ENCODE results near the gene SPG21. TPM values are rescaled to one million over a fixed set of nuclear protein-coding genes. Genes with fewer than 3 reads are reported as not detected.

Gene SPG21, protein sequence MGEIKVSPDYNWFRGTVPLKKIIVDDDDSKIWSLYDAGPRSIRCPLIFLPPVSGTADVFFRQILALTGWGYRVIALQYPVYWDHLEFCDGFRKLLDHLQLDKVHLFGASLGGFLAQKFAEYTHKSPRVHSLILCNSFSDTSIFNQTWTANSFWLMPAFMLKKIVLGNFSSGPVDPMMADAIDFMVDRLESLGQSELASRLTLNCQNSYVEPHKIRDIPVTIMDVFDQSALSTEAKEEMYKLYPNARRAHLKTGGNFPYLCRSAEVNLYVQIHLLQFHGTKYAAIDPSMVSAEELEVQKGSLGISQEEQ
- total RNA-seq, result 76.2 TPM

DNA sequence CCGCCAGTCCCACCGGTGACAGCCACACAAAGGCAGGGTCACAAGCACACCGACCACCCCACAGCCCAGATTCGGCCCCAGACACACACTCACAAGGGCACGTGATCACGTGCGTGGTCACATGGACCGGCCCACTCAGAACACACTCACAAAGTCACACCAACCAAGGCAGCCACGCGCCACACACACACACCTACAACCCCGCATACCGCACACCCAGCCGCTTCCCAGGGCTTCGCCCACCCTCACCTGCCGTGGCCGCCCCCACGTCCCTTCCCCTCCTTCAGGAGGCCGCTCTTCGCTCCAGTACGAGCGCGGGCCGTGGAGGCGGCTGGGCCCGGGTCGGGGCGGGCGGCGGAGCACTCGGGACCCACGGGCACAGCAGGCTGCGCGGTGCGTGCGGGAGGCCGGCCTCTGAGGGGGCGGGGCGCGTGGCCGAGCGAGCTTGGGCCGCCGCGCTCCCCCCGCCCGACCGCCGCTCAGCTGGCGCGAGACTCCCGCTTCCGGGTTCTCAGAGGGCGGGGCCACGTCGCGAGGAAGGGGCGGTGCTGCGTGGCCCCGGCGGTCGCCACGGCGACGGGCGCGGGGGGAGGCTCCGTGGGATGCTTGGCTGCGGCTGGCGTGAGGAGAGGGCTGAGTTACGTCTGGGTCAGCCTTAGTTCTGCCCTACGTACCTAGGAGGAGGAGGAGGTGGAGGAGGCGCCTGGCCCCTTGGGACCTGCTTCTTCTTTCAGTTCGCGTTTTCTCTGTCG is at the start of gene SPG21:
TSS of gene SPG21 (minus strand) at position 499 of the 752 bp plus-strand sequence. CDS start 6,345 bp downstream, outside the sequence.
- Histone ChIP-seq H3K9ac (ENCODE audit: low read depth in 1 of 3, low read length in 3 of 3) (peak within 1 kb of the TSS; percentile 96 to 99 (median 98)), H3K27ac (ENCODE audit: low read depth, low read length) (peak within 1 kb of the TSS; percentile 94), H3K4me3 (ENCODE audit: low read length in 3 of 3) (peak within 1 kb of the TSS; percentile 96 to 100 (median 100)), H3K27me3 (ENCODE audit: control insufficient read depth in 3 of 3, insufficient read depth in 3 of 3, low read length in 3 of 3) (no peaks in the 10 kb centered on the region), H3K36me3 (ENCODE audit: control insufficient read depth in 3 of 3, insufficient read depth in 3 of 3, low read length in 3 of 3) (no peaks in the 10 kb centered on the region), H3K4me1 (ENCODE audit: control insufficient read depth in 3 of 3, insufficient read depth in 3 of 3, low read length in 3 of 3) (peaks cover 3 to 14% (median 5%) of the 10 kb centered on the region in 3 donors), H3K9me3 (ENCODE audit: control insufficient read depth in 3 of 3, low read length in 3 of 3) (no peaks in the 10 kb centered on the region)

DNA sequence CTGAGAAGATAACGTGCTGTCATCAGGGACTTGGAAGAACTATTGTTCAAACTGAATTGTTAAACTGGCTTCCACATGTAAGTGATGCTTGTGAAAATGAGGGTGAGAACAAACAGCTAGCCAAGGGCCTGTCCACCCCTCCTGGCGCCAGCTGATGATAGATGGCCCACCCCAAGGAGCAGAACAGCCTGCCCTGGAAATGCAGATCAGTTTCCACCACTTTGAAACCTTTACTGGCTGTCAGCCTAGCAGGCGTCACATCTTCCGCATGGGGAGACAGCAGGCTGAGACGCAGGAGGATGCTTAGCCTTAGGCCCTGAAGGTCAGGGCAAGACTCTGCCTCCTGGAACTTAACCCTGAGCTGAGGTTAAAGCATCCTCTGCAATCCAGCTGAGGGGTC is 49.1 kb upstream of the SPG21 start:
- Histone ChIP-seq H3K9ac (ENCODE audit: low read depth in 1 of 3, low read length in 3 of 3) (no peak overlapping the region), H3K36me3 (ENCODE audit: control insufficient read depth in 3 of 3, insufficient read depth in 3 of 3, low read length in 3 of 3) (no peaks in the 10 kb centered on the region), H3K4me3 (ENCODE audit: low read length in 3 of 3) (no peak overlapping the region), H3K9me3 (ENCODE audit: control insufficient read depth in 3 of 3, low read length in 3 of 3) (no peaks in the 10 kb centered on the region), H3K27ac (ENCODE audit: low read depth, low read length) (no peak overlapping the region), H3K27me3 (ENCODE audit: control insufficient read depth in 3 of 3, insufficient read depth in 3 of 3, low read length in 3 of 3) (peaks cover 0 to 2% (median 0%) of the 10 kb centered on the region in 3 donors), H3K4me1 (ENCODE audit: control insufficient read depth in 3 of 3, insufficient read depth in 3 of 3, low read length in 3 of 3) (peaks cover 4 to 9% (median 6%) of the 10 kb centered on the region in 3 donors)

DNA sequence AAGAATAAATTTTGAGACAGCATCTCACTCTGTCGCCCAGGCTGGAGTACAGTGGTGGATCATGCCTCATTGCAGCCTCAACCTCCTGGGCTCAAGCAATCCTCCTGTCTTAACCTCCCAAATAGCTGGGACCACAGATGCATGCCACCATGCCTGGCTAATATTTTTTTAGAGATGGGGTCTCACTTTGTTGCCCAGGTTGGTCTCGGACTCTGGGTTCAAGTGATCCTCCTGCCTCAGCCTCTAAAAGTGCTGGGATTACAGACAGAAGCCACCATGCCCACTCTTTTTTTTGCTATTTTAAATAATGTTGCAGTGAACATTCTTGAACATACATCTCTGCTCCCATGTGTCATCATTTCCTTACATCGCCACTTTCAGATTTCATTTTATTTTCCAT is 48.7 kb upstream of the SPG21 start:
- no peak overlapping the region for H3K27ac ChIP-seq (ENCODE audit: low read depth, low read length)
- H3K9me3 ChIP-seq (ENCODE audit: control insufficient read depth in 3 of 3, low read length in 3 of 3), result no peaks in the 10 kb centered on the region
- no peak overlapping the region for H3K9ac ChIP-seq (ENCODE audit: low read depth in 1 of 3, low read length in 3 of 3)
- H3K4me3 ChIP-seq (ENCODE audit: low read length in 3 of 3), result no peak overlapping the region
- H3K36me3 ChIP-seq (ENCODE audit: control insufficient read depth in 3 of 3, insufficient read depth in 3 of 3, low read length in 3 of 3), result no peaks in the 10 kb centered on the region
- peaks cover 0 to 2% (median 0%) of the 10 kb centered on the region in 3 donors for H3K27me3 ChIP-seq (ENCODE audit: control insufficient read depth in 3 of 3, insufficient read depth in 3 of 3, low read length in 3 of 3)
- peaks cover 5 to 13% (median 8%) of the 10 kb centered on the region in 3 donors for H3K4me1 ChIP-seq (ENCODE audit: control insufficient read depth in 3 of 3, insufficient read depth in 3 of 3, low read length in 3 of 3)

DNA sequence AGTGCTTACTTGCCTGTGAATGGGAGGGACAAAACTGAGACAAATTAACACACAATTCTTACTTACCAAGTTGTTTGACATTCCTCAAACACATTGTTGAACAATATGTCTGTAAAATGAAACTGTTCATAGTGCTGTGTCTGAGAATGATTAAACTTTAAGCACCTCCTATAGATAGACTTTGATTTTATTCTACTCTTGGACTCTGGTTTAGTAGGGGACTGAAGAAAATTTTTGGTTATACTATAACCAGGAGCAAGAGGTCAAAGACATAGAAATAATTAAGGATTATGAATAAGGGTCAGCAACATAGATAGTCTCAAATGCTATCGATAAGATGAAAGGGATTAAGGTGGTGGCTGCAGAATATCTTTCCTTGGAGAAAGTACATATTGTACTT is 47.6 kb upstream of the SPG21 start:
- Histone ChIP-seq H3K27me3 (ENCODE audit: control insufficient read depth in 3 of 3, insufficient read depth in 3 of 3, low read length in 3 of 3) (peaks cover 0 to 2% (median 0%) of the 10 kb centered on the region in 3 donors), H3K9ac (ENCODE audit: low read depth in 1 of 3, low read length in 3 of 3) (no peak overlapping the region), H3K9me3 (ENCODE audit: control insufficient read depth in 3 of 3, low read length in 3 of 3) (no peaks in the 10 kb centered on the region), H3K36me3 (ENCODE audit: control insufficient read depth in 3 of 3, insufficient read depth in 3 of 3, low read length in 3 of 3) (no peaks in the 10 kb centered on the region), H3K27ac (ENCODE audit: low read depth, low read length) (no peak overlapping the region), H3K4me3 (ENCODE audit: low read length in 3 of 3) (no peak overlapping the region), H3K4me1 (ENCODE audit: control insufficient read depth in 3 of 3, insufficient read depth in 3 of 3, low read length in 3 of 3) (peaks cover 2 to 6% (median 5%) of the 10 kb centered on the region in 3 donors)

DNA sequence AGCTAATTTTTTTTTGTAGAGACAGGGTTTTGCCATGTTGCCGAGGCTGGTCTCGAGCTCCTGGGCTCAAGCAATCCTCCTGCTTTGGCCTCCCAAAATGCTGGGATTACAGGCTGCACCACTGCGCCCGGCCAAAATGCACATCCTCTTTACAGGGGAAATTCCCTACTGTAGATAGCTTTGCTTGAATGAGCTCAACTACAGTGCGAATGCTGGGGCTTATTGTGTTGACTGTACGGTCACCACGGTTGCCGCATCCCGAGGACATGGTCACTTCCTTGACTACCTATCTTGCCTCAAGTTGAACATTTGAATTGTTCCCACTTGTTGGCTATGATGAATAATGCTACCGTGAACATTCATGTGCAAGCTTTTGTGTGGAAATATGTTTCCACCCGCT is 45.0 kb upstream of the SPG21 start:
- no peak overlapping the region for H3K9ac ChIP-seq (ENCODE audit: low read depth in 1 of 3, low read length in 3 of 3)
- peaks cover 0 to 2% (median 0%) of the 10 kb centered on the region in 3 donors for H3K27me3 ChIP-seq (ENCODE audit: control insufficient read depth in 3 of 3, insufficient read depth in 3 of 3, low read length in 3 of 3)
- H3K27ac ChIP-seq (ENCODE audit: low read depth, low read length), result no peak overlapping the region
- peaks cover 2 to 6% (median 5%) of the 10 kb centered on the region in 3 donors for H3K4me1 ChIP-seq (ENCODE audit: control insufficient read depth in 3 of 3, insufficient read depth in 3 of 3, low read length in 3 of 3)
- no peak overlapping the region for H3K4me3 ChIP-seq (ENCODE audit: low read length in 3 of 3)
- H3K9me3 ChIP-seq (ENCODE audit: control insufficient read depth in 3 of 3, low read length in 3 of 3), result no peaks in the 10 kb centered on the region
- no peaks in the 10 kb centered on the region for H3K36me3 ChIP-seq (ENCODE audit: control insufficient read depth in 3 of 3, insufficient read depth in 3 of 3, low read length in 3 of 3)

DNA sequence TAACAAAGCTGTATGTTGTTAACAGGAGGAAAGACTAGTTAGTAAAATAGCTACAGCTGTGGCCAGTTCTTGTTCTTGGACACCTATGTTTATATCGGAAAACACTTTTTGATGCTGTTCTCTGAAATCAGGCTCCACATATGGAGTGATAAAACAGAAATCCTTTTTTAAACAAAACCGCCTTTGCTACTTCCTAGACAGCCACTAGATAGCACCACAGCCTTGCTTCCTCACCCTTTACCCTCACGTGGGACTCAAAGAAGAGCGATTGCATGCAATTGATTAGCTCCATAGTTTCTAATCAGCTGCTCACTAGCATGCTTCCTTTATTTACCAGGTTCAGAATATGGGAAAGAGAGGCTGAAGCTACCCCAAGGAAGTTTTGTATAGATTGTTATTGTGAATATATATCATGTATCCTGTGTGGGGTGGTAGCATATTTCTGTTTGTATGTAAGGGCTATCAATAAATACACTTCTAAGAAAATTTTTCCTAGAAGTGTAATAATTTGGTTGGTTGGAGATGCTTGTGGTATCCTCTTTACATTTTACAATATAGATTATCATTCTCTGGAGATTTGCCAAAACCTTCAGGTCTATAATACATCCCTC is 44.0 kb upstream of the SPG21 start:
- Histone ChIP-seq H3K4me1 (ENCODE audit: control insufficient read depth in 3 of 3, insufficient read depth in 3 of 3, low read length in 3 of 3) (peaks cover 2 to 7% (median 5%) of the 10 kb centered on the region in 3 donors), H3K36me3 (ENCODE audit: control insufficient read depth in 3 of 3, insufficient read depth in 3 of 3, low read length in 3 of 3) (no peaks in the 10 kb centered on the region), H3K9me3 (ENCODE audit: control insufficient read depth in 3 of 3, low read length in 3 of 3) (no peaks in the 10 kb centered on the region), H3K9ac (ENCODE audit: low read depth in 1 of 3, low read length in 3 of 3) (peak overlapping the region in 2 of 3 donors; percentile 13 to 26), H3K27ac (ENCODE audit: low read depth, low read length) (no peak overlapping the region), H3K4me3 (ENCODE audit: low read length in 3 of 3) (no peak overlapping the region), H3K27me3 (ENCODE audit: control insufficient read depth in 3 of 3, insufficient read depth in 3 of 3, low read length in 3 of 3) (no peaks in the 10 kb centered on the region)

DNA sequence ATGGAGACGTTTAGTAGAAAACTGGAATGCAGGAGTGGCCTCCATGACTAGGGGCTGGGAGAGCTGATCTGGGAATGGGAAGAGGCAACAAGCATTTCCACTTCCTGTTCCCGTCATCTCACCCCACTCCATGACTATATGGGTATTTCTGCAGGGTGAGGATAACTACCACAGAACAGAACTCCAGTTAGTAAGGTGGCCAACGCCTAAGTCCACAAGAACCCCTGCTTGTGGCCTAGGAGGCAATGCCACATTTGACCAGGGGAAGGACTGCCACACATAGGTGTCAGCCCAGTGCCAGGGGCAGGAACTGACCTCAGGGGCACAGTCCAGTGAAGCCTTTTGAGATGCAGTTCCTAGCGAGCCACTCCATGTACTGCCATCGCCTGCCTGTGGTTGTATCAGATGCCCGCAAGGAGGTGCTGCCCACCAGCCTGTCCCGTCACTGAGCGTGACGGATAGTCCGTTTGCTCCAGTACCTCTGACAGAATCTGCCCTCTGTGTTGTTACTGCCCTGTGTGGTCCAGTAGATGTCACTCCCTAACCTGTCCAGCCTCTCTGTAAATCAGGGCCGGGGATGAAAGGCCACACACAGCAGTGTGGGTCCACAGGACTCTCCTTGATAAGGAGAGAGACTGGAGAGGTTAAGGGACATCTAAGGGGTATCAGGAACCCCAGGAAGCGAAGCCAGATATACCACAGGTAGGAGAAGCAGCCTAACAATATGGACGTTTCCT is 43.3 kb upstream of the SPG21 start:
- Histone ChIP-seq H3K9ac (ENCODE audit: low read depth in 1 of 3, low read length in 3 of 3) (peak overlapping the region in 2 of 3 donors; percentile 13 to 40), H3K36me3 (ENCODE audit: control insufficient read depth in 3 of 3, insufficient read depth in 3 of 3, low read length in 3 of 3) (no peaks in the 10 kb centered on the region)

DNA sequence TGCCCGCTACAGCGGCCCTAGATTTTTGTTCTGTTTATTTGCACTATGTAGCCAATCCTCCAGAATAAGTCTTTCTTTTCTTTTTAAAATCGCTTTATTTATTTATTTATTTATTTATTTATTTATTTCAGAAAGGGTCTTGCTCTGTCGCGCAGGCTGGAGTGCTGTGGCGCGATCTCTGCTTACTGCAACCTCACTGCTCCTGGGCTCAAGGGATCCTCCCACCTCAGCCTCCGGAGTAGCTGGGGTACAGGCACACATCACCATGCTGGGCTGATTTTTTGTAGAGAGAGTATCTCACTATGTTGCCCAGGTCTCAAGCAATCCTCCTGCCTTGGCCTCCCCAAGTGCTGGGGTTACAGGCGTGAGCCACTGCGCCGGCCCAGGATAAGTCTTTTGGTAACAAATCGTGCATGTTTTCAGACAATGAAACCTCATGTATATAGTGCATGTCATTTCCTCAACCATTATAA is 40.1 kb upstream of the SPG21 start:
- peaks cover 6 to 17% (median 11%) of the 10 kb centered on the region in 3 donors for H3K36me3 ChIP-seq (ENCODE audit: control insufficient read depth in 3 of 3, insufficient read depth in 3 of 3, low read length in 3 of 3)
- H3K9ac ChIP-seq (ENCODE audit: low read depth in 1 of 3, low read length in 3 of 3), result no peak overlapping the region
- H3K9me3 ChIP-seq (ENCODE audit: control insufficient read depth in 3 of 3, low read length in 3 of 3), result no peaks in the 10 kb centered on the region
- no peak overlapping the region for H3K27ac ChIP-seq (ENCODE audit: low read depth, low read length)
- H3K4me1 ChIP-seq (ENCODE audit: control insufficient read depth in 3 of 3, insufficient read depth in 3 of 3, low read length in 3 of 3), result peaks cover 12 to 14% (median 12%) of the 10 kb centered on the region in 3 donors
- H3K4me3 ChIP-seq (ENCODE audit: low read length in 3 of 3), result peak overlapping the region in 1 of 3 donors; percentile 85
- no peaks in the 10 kb centered on the region for H3K27me3 ChIP-seq (ENCODE audit: control insufficient read depth in 3 of 3, insufficient read depth in 3 of 3, low read length in 3 of 3)

More for the DNA sequence above, 43.3 kb upstream of the SPG21 start:
- no peak overlapping the region for H3K4me3 ChIP-seq (ENCODE audit: low read length in 3 of 3)
- no peaks in the 10 kb centered on the region for H3K27me3 ChIP-seq (ENCODE audit: control insufficient read depth in 3 of 3, insufficient read depth in 3 of 3, low read length in 3 of 3)
- H3K9me3 ChIP-seq (ENCODE audit: control insufficient read depth in 3 of 3, low read length in 3 of 3), result no peaks in the 10 kb centered on the region
- no peak overlapping the region for H3K27ac ChIP-seq (ENCODE audit: low read depth, low read length)
- peaks cover 9 to 12% (median 10%) of the 10 kb centered on the region in 3 donors for H3K4me1 ChIP-seq (ENCODE audit: control insufficient read depth in 3 of 3, insufficient read depth in 3 of 3, low read length in 3 of 3)

DNA sequence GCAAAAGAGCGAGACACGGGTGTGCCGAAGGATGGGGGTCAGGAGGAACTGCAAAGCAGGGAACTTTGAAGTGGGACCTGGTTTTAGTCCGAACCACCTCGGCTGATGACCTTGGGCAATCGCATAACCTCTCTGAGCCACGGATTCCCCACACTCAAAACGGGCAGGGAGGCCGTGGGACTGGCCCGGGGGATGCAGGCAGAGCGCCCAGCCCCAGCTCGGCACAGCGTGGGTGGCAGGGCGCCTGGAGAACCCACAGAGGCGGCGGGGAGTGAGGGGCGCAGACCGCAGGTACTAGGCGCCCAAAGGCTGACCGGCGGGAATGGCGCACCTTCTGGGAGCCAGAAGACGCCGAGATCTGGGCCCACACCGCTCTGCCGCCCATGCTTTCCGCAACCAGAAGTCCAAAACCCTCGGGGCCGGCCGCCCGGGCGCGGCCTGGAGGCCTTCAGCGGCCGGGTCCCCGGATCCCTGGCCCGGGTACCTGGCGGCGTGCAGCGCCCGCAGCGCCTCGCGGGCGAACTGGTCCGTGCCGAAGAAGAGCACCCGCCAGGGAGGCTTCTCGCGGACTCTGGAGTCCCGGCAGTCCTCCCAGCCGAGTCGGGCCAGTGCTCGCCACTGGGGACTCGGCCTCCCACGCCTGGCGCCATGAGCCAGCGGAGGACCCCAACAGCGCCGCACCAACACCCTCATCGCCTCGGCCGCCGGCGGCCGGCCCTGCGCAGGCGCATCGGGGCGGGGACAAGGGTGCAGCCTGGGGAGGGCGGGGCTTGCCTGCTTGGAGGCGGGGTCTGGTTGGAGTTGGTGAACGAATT is 39.4 kb upstream of the SPG21 start, which contains the start of gene MTFMT:
TSS of gene MTFMT (minus strand) at position 719 of the 815 bp plus-strand sequence. CDS start at position 693, 26 bp downstream.
- Histone ChIP-seq H3K9ac (ENCODE audit: low read depth in 1 of 3, low read length in 3 of 3) (peak within 1 kb of the TSS; percentile 89 to 94 (median 91)), H3K36me3 (ENCODE audit: control insufficient read depth in 3 of 3, insufficient read depth in 3 of 3, low read length in 3 of 3) (peaks cover 9 to 23% (median 11%) of the 10 kb centered on the region in 3 donors), H3K27ac (ENCODE audit: low read depth, low read length) (peak within 1 kb of the TSS; percentile 44), H3K4me1 (ENCODE audit: control insufficient read depth in 3 of 3, insufficient read depth in 3 of 3, low read length in 3 of 3) (peaks cover 12 to 14% (median 12%) of the 10 kb centered on the region in 3 donors), H3K4me3 (ENCODE audit: low read length in 3 of 3) (peak within 1 kb of the TSS; percentile 80 to 89 (median 85)), H3K9me3 (ENCODE audit: control insufficient read depth in 3 of 3, low read length in 3 of 3) (no peaks in the 10 kb centered on the region), H3K27me3 (ENCODE audit: control insufficient read depth in 3 of 3, insufficient read depth in 3 of 3, low read length in 3 of 3) (no peaks in the 10 kb centered on the region)

Data from skeletal muscle tissue (tissue), 4 donors.